GM12878 (cell line): ENCODE results near the gene MMP11. TPM values are rescaled to one million over a fixed set of nuclear protein-coding genes. Genes with fewer than 3 reads are reported as not detected.
A peak's percentile ranks its signal among the peaks of the same experiment; 100 is the strongest.

Source experiments
- BCLAF1 ChIP-seq: fragments of 450-650 bp; IDR thresholded peaks from 2 replicates; pipeline ENCODE4 v1.6.1; 2017; ENCODE audit warnings: antibody characterized with exemption, mild to moderate bottlenecking, moderate library complexity
- BMI1 ChIP-seq: fragments of 450-650 bp; IDR thresholded peaks from 2 replicates; pipeline ENCODE4 v1.6.1; 2016; ENCODE audit warnings: mild to moderate bottlenecking, moderate library complexity, borderline replicate concordance
- CREM ChIP-seq: IDR thresholded peaks from 2 replicates; pipeline ENCODE4 v1.6.1; 2014; ENCODE audit warnings: antibody characterized with exemption, low read depth
- E2F8 ChIP-seq: fragments of 450-650 bp; IDR thresholded peaks from 2 replicates; pipeline ENCODE4 v1.6.1; 2018; ENCODE audit warnings: mild to moderate bottlenecking, low read depth, moderate library complexity; ENCODE audit not compliant: partially characterized antibody
- E4F1 ChIP-seq: fragments of 450-650 bp; IDR thresholded peaks from 2 replicates; pipeline ENCODE4 v1.6.1; 2018; ENCODE audit warnings: borderline replicate concordance, mild to moderate bottlenecking; ENCODE audit not compliant: partially characterized antibody
- KAT2A ChIP-seq: conservative IDR thresholded peaks from 2 replicates; pipeline ENCODE4 v1.6.1; 2011; ENCODE audit warnings: low read depth, low read length; ENCODE audit not compliant: control insufficient read depth
- MTA2 ChIP-seq: fragments of 450-650 bp; IDR thresholded peaks from 2 replicates; pipeline ENCODE4 v1.6.1; 2016; ENCODE audit warnings: low read depth, mild to moderate bottlenecking, moderate library complexity
- MXI1 ChIP-seq: fragments of 150-350 bp; IDR thresholded peaks from 2 replicates; pipeline ENCODE4 v1.6.1; 2011; ENCODE audit warnings: low read depth, mild to moderate bottlenecking, inconsistent platforms, low read length, improper control_type of control experiment
- NFXL1 ChIP-seq: fragments of 450-650 bp; IDR thresholded peaks from 2 replicates; pipeline ENCODE4 v1.6.1; 2017; ENCODE audit warnings: antibody characterized with exemption, mild to moderate bottlenecking, borderline replicate concordance
- NFYB ChIP-seq: IDR thresholded peaks from 2 replicates; pipeline ENCODE4 v1.6.1; 2011; ENCODE audit warnings: low read depth, mild to moderate bottlenecking, low read length, improper control_type of control experiment, moderate library complexity; ENCODE audit not compliant: insufficient read depth
- NR2F1 ChIP-seq: fragments of 450-650 bp; conservative IDR thresholded peaks from 2 replicates; pipeline ENCODE4 v1.6.1; 2017; ENCODE audit warnings: mild to moderate bottlenecking
- NRF1 ChIP-seq: conservative IDR thresholded peaks from 2 replicates; pipeline ENCODE4 v1.6.1; 2011; ENCODE audit warnings: mild to moderate bottlenecking, low read depth, low read length, improper control_type of control experiment
- RAD21 ChIP-seq: IDR thresholded peaks from 2 replicates; pipeline ENCODE4 v1.6.1; 2011; ENCODE audit warnings: mild to moderate bottlenecking, low read depth, low read length, moderate library complexity; ENCODE audit not compliant: insufficient read depth
- YBX1 ChIP-seq: fragments of 450-650 bp; IDR thresholded peaks from 2 replicates; pipeline ENCODE4 v1.6.1; 2016; ENCODE audit warnings: antibody characterized with exemption
- polyA plus RNA-seq, 11 experiments: library from polyadenylated mRNA; depleted of rRNA in 4 of 11; unstranded in 6 of 11; stranded (reverse) in 5 of 11; fragments of >200 nt; fragmentation: Nextera tagmentation in 4 of 11; fragmentation: Illumina TruSeq in 1 of 11; extraction: Ambion mirVana in 4 of 11; extraction: Trizol in 1 of 11; gene quantifications; 1 replicate in 1 of 11; 2 replicates in 10 of 11; pipeline versions ENCODE4 v1.2.1 to v1.2.3, GENCODE V29; 2011 to 2016; ENCODE audit warnings: inconsistent platforms in 2 of 11, missing spikeins in 2 of 11, low read depth in 1 of 11
- total RNA-seq, 4 experiments: library from RNA; depleted of rRNA in 3 of 4; stranded (reverse); fragments of >200 nt in 3 of 4; fragmentation: Illumina TruSeq in 1 of 4; extraction: Trizol in 1 of 4; gene quantifications; 2 replicates each; pipeline versions ENCODE4 v1.2.1 to v1.2.3, GENCODE V29; 2013 to 2021
- TF ChIP-seq, protein P1 (sequence below): fragments of 450-650 bp; IDR thresholded peaks from 2 replicates; pipeline ENCODE4 v1.6.1; 2016; ENCODE audit warnings: mild to moderate bottlenecking
- TF ChIP-seq, protein P2 (sequence below): fragments of 150-350 bp; IDR thresholded peaks from 2 replicates; pipeline ENCODE4 v1.6.1; 2014; ENCODE audit warnings: mild to moderate bottlenecking, low read depth, low read length

Gene MMP11
- total and polyA plus RNA-seq, 10 of the 15 experiments (the other 5 are each of a cell fraction or from before 2014, with no cell fraction given): 0.03 to 1.1 (median 0.31) TPM; not detected in 2

DNA sequence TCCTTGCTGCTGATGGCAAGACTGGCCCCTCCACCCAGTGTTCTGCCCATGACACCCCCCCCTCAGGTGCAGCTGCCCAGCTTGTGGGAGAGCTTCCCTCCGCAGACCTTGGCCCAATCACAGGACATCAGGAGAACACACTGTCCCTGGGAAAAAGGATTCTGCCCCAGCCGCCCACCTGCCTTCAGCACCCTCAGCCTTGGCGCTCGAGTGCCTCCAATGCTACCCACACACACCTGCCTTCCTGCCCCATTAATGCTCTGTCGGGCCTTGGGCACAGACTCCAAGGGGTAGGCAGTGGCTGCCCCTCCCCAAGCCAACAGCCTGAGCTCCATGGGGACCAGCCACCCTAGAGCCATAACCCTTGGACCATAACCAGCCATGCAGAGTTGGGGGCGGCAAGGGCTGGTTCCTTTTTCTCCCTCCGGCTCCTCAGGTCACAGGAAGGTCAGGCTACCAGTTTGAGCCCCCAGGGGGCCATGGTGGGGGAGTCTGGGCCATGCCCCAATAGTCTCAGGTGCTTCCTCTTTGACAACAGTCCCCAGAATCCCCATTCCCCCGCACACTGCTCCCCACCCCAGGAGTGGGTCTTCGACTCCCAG, 20.5 kb upstream of the MMP11 start (continued):
- TF ChIP-seq E2F8: no peak
- no peak for TF ChIP-seq NFXL1
- peak; percentile 60 for TF ChIP-seq NR2F1
- no peak for TF ChIP-seq KAT2A
- no peak for TF ChIP-seq E4F1
- no peak for TF ChIP-seq NRF1
- TF ChIP-seq MTA2: peak; percentile 12; the same call in 1 of the 2 replicates
- no peak for TF ChIP-seq BCLAF1
- no peak for TF ChIP-seq YBX1
- TF ChIP-seq MXI1: no peak
- TF ChIP-seq, protein P1, sequence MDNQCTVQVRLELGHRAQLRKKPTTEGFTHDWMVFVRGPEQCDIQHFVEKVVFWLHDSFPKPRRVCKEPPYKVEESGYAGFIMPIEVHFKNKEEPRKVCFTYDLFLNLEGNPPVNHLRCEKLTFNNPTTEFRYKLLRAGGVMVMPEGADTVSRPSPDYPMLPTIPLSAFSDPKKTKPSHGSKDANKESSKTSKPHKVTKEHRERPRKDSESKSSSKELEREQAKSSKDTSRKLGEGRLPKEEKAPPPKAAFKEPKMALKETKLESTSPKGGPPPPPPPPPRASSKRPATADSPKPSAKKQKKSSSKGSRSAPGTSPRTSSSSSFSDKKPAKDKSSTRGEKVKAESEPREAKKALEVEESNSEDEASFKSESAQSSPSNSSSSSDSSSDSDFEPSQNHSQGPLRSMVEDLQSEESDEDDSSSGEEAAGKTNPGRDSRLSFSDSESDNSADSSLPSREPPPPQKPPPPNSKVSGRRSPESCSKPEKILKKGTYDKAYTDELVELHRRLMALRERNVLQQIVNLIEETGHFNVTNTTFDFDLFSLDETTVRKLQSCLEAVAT: no peak
- no peak; the same call in 1 of the 2 replicates for TF ChIP-seq CREM
- no peak for TF ChIP-seq RAD21
- TF ChIP-seq BMI1: no peak
- TF ChIP-seq NFYB: no peak
- TF ChIP-seq, protein P2, sequence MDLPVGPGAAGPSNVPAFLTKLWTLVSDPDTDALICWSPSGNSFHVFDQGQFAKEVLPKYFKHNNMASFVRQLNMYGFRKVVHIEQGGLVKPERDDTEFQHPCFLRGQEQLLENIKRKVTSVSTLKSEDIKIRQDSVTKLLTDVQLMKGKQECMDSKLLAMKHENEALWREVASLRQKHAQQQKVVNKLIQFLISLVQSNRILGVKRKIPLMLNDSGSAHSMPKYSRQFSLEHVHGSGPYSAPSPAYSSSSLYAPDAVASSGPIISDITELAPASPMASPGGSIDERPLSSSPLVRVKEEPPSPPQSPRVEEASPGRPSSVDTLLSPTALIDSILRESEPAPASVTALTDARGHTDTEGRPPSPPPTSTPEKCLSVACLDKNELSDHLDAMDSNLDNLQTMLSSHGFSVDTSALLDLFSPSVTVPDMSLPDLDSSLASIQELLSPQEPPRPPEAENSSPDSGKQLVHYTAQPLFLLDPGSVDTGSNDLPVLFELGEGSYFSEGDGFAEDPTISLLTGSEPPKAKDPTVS: no peak
